Activated gamma-delta T cell treated with Interleukin-2 at 50 U/mL for 16 hours (primary cell): ENCODE data around the gene SVEP1.
"Not testable (repeated sequence)": the region's sequence is repeated elsewhere in the genome, so short reads cannot be mapped to it uniquely, and the experiment has no call there.

Source experiments
- DNase-seq: peaks from one replicate; pipeline ENCODE4 v3.0.0-alpha.2; 2020

The SVEP1 gene

GRCh38 chr9:110579034-110579861 lies at the start of gene SVEP1:
SVEP1 (minus strand) TSS chr9:110579741; CDS start chr9:110579543, 198 bp downstream.
- no peak for DNase-seq

- no peak for DNase-seq
Observed at GRCh38 chr9:110626101-110626829, 46.7 kb upstream of the SVEP1 start.

- DNase-seq, result no peak
Observed at GRCh38 chr9:110623462-110624025, 44.0 kb upstream of the SVEP1 start.

GRCh38 chr9:110622368-110622767 lies 42.8 kb upstream of the SVEP1 start:
- DNase-seq, result no peak

GRCh38 chr9:110620726-110621125 lies 41.2 kb upstream of the SVEP1 start:
- no peak for DNase-seq

GRCh38 chr9:110619831-110620230 lies 40.3 kb upstream of the SVEP1 start:
- DNase-seq, result no peak

- DNase-seq, result no peak
Observed at GRCh38 chr9:110615498-110615897, 36.0 kb upstream of the SVEP1 start.

- DNase-seq, result not testable (repeated sequence)
Observed at GRCh38 chr9:110614576-110614975, 35.0 kb upstream of the SVEP1 start.

- DNase-seq, result no peak
Observed at GRCh38 chr9:110606179-110606790, 26.7 kb upstream of the SVEP1 start.

- DNase-seq, result no peak
Observed at GRCh38 chr9:110605565-110605964, 26.0 kb upstream of the SVEP1 start.

- DNase-seq, result no peak
Observed at GRCh38 chr9:110604171-110604601, 24.6 kb upstream of the SVEP1 start.

GRCh38 chr9:110602281-110602680 lies 22.7 kb upstream of the SVEP1 start:
- DNase-seq, result no peak

- no peak for DNase-seq
Observed at GRCh38 chr9:110601098-110601497, 21.6 kb upstream of the SVEP1 start.

GRCh38 chr9:110599468-110599867 lies 19.9 kb upstream of the SVEP1 start:
- no peak for DNase-seq

- no peak for DNase-seq
Observed at GRCh38 chr9:110592044-110592830, 12.7 kb upstream of the SVEP1 start.

GRCh38 chr9:110591526-110591925 lies 12.0 kb upstream of the SVEP1 start:
- DNase-seq, result no peak

- DNase-seq, result no peak
Observed at GRCh38 chr9:110590816-110591215, 11.3 kb upstream of the SVEP1 start.

- DNase-seq, result no peak
Observed at GRCh38 chr9:110588296-110588695, 8.8 kb upstream of the SVEP1 start.

- no peak for DNase-seq
Observed at GRCh38 chr9:110583237-110583636, 3.7 kb upstream of the SVEP1 start.

- DNase-seq, result no peak
Observed at GRCh38 chr9:110582156-110582555, 2.6 kb upstream of the SVEP1 start.

GRCh38 chr9:110580850-110581249 lies 1.3 kb upstream of the SVEP1 start:
- DNase-seq, result no peak

GRCh38 chr9:110579862-110580219 lies 300 bp upstream of the SVEP1 start:
- no peak for DNase-seq

- DNase-seq, result no peak
Observed at GRCh38 chr9:110578575-110579033, 937 bp downstream of the SVEP1 start.
